Esophagus muscularis mucosa (tissue), 3 donors: ENCODE results near the gene PCNT.

Experiments used
- CTCF ChIP-seq, 3 experiments: fragments of 200-600 bp in 2 of 3; fragments of 450-650 bp in 1 of 3; sonication (generic) in 2 of 3; IDR thresholded peaks; one replicate each; pipeline ENCODE4 v1.5.1; 2017 to 2019; ENCODE audit warnings: antibody characterized with exemption in 3 of 3, mild to moderate bottlenecking in 2 of 3, moderate library complexity in 1 of 3
- EP300 ChIP-seq: sonication (generic); formaldehyde crosslinking; IDR thresholded peaks from one replicate; pipeline ENCODE4 v1.6.1; 2017; ENCODE audit warnings: antibody characterized with exemption

- TF ChIP-seq CTCF (IDR thresholded peaks at IDR 0.05) (no peak), EP300 (no peak)
Observed at GRCh38 chr21:46357335-46357604, 33.3 kb downstream of the PCNT start.
